NCI-H128 (cell line): ENCODE results near the gene ALG14.
"Not testable (repeated sequence)": the region's sequence is repeated elsewhere in the genome, so short reads cannot be mapped to it uniquely, and the experiment has no call there.

ENCODE experiments used
- DNase-seq: peaks from one replicate; lab custom pipeline; 2025; ENCODE audit not compliant: unreplicated experiment; lab: John Stamatoyannopoulos, UW

ALG14 gene

DNA sequence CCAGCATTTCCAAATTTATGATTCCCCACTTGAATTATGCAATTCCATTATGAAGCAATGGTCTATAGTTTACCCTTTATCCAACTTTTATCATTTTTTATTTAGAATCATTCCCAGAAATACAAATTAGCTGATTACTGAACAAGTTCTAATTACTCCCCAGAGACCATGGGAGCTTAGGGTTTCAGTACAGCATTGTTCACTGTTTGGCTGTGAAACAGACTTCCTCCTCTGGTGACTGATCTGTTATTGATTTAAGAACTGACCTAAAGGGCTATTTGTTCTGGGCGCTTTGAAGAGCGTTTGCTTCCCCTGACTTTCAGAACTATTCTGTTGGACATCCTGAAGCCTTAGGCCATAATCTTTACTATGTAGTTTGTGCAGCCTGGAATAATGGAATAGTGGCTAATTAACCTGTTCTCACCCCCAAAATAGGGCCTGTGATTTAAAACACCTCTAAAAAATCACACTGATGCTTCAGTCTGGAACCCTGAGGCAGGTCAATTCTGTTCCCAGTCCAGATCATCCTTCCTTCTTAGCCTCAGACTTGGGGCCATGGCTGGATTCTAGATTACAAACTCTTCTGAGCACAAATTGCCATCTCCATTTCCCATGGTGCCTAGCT, 58.7 kb downstream of the ALG14 start:
- DNase-seq, result no peak

DNA sequence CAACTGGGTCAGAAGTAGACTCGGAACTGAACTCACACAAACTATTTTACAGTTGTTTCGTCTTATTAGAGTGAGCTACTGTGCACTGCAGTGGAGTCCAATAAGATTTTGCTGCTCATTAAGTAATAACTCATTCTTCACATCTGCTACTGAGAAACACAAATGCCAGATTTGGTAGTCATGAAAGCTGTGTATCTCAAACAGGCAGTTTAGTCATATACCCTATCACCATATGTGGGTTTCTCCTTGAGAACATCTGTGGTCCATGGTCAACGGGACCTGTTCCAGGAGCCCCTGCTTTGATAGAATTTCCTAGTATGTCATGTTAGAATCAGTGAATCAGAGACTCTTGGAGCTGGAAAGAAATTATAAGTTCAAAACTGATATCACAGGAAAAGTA, 60.4 kb downstream of the ALG14 start:
- no peak for DNase-seq

DNA sequence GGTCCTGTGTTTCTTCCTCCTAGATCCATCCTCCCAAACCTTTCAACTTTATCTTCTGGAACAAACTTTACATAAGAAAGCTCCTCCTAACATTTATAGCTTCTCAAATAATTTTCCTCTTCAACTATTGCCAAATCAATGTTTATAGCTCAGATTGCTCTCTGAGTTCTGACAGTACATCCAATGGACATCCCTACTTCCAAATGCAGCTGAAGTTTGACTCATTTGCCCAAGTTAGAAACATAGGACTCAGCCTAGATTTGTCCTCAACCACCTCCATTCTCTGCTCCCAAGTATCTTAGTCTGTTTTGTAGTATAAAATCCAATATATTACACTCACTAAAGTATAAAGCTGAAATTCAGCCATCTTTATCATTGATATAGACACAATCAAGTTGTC, 62.6 kb downstream of the ALG14 start:
- DNase-seq, result no peak

DNA sequence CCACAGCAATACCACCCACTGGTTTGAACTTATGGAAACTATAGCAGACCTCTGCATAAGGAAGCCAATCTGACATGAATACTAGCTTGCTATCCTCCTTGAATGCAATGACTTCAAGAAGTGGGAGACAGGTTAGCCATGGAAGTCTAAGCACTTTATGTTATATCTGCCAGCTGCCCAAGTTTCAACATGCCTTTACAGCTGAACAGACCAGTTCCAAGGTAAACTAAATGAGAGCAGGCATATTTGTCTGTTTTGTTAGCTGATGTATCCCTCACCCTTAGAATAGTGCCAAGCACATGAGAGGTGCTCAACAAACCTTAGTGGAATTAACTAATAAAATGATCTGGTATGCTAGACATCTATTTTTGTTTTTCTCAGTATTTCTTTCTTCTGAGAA, 65.1 kb downstream of the ALG14 start:
- DNase-seq, result no peak

DNA sequence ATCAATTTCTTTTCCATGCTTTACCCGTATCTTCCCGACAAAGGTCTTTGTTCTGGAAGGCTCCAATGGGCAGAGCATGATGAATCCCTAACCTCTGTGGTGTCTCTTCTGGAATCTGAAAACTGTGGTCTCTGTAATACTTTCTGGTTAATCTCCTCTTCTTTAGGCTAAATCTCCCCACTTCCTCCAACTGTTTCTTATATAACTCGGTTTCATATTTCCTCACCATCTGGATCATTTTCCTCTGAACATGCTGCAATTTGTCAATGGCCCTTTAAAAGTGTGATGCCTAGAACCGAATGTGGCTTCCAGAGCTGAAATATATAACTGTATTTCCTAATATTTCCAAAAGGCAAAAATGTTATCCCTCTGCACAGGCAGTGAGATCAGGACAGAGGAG, 66.1 kb downstream of the ALG14 start:
- DNase-seq, result no peak

DNA sequence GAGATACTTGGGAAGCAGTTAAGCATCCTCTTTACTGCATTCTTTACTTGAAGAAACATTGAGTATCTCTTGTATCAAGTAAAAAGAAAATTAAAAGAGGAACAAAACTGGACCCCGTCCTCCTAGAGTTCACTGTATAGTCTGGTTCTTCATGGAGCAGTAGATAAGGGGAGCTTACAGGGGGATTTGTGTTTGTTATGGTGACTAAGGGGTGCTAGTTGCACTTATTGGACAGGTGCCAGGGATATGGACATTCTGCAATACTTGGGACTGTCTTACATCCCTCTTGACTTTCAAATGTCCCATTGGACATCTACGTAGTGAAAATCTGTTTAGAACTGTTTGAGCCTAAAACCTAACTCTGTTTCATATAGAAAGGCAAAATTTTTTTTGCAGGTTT, 67.2 kb downstream of the ALG14 start:
- DNase-seq, result no peak

DNA sequence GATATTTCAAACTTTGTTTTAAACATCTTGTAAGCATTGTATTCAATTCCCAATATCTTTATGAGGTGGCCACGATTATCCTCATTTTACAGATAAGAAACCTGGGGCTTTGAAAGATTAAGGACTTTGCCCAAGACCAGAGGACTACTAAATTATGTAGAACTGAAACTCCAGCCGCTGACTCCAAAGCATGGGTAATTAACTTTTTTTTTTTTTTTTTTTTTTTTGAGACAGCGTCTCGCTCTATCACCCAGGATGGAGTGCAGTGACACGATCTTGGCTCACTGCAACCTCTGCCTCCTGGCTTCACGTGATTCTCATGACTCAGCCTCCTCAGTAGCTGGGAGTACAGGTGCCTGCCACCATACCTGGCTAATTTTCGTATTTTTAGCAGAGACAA, 68.7 kb downstream of the ALG14 start:
- no peak for DNase-seq

DNA sequence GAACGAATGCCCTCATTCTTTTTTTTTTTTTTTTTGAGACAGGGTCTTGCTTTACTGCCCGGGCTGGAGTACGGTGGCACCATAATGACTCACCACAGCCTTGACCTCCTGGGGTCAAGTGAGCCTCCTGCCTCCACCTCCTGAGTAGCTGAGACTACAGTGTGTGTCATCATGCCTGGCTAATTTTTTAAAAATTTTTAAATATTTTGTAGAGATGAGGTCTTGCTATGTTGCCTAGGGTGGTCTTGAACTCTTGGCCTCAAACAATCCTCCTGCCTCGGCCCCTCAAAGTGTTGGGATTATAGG, 69.4 kb downstream of the ALG14 start:
- DNase-seq, result no peak

DNA sequence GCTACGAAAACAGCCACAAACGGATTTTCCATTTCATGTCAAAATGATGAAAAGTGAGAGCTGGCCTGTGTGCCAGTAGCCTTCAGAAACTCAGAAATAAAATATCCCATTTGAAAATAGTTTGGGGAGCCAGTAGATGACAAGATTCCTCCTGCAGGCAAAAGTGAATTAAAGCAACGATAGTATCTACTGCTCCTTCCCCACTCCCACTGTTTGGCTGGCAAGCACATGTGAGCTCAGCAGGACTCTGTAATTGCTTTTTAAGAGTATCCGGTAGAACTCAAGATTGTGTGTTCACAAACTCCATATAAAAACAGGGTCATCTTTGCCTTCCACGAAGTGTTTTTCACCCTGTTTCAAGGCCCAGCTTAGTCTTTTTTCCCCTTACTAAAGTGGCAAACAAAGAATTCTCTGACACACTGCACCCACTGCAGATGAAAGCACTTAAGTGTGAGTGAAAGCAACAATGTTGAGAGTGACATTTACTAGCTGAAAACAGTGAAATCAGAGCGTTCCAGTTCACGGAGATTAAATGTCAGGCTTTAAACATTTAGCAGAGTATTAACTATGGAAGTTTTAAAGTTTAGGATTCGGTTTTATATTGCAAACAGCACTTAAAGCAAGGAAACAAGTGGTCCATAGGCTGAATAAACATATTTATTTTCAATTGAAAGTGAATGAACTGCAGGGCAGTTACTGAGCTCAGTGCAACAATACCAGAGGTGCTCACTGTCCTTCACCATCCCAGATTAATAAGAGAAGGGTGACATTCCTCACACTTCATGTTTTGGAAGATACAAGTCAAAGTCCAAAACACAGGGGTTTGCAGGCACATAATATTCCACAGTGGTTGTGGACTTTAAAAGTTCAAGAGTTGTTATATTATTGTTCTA, 70.0 kb downstream of the ALG14 start:
- peak; percentile 38 for DNase-seq

DNA sequence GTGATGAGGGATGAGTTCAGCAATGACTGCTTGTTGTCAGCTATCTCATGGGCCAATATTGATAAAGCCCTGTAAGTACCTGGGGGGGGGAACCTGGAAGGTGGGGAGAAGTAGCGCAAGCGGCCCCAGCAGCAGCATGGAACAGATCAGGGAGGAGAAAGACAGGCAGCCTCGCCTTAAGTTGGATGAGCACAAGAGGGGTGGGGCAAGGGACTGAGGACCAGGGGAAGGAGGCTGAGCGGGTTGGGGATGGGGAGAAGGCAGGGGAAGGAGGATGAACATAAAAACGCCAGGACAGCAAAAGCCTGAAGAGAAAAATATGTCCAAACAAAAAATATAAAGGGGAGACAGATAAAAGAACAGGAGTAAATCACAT, 70.6 kb downstream of the ALG14 start:
- no peak for DNase-seq

DNA sequence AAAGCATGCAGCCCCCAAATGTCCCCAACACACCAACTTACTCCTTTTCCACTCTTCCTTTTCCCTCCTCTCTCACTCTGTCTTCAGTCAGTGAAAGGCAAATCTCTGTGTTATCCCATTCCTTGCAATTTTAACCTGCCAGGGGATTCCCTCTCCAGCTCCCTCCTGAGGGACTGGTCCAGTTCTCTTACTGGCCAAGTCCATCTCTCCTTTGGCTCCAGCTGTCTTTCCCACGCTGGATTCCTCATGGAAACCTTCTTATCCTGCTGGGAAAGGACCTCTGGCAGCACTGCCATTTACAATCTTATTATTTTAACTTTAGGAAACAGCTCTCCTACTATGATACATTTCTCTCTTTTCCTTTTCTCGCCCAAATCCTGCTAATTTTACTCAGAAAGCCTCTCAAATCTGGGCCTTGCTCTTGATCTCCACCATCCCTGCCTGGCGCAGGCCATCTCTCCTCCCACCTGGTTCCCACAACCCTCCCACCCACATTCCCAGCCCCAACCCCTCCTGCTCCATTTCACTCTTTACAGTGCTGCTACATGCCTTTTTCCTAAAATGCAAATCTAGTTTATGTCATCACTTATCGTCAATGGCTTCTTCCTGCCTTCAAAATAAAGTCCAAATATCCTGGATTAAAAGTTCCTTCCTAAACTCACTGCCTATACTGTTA, 73.2 kb downstream of the ALG14 start:
- DNase-seq, result no peak

DNA sequence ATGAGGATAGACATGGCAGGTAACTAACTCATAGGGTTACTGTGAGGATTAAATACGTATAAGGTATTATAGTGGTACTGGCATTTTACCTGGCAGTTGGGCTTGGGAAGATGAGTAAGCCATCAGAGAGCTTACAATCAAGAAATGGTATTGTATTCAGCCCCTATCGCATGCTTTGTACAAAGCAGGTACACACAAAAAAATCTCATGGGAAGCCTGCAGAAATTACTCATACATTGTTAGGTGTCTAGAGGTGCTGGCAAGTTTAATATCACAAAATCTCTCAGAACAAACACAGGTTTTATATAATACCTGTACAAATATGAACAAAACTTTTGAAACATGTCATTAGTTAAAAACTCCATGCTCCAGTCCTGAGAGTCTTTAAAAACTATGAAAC, 74.0 kb downstream of the ALG14 start:
- no peak for DNase-seq

DNA sequence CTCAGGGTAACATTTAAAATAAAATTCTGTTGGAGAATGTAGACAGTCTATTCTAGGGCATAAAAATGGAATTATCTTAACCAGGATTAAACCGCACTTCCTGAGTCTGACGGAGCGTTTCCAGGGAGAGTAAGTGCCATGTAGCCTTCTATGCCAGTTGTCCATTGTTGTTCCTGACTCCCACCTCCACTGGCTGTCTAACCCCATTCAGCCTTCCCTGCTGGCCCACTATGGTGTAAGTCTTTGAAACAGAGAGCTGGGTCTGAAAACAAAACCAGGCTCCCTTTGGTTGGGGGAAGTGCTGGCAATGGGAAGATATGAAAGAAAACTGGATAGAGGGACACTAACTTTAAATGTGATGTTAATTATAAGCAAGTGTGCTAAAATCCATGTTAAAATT, 74.6 kb downstream of the ALG14 start:
- DNase-seq, result no peak

DNA sequence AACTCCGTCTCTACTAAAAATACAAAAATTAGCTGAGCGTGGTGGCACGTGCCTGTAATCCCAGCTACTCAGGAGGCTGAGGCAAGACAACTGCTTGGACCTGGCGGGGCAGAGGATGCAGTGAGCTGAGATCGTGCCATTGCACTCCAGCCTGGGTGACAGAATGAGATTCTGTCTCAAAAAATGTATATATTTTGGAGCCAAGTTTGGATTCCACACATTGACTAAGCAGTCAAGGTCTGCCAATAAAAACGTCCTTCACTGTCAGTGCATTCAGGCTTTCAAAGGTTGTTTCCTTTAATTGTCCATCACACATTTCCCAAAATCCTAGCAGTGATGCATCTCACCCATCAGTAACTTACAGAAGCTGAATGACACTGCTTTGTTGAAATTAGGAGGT, 77.2 kb downstream of the ALG14 start:
- not testable (repeated sequence) for DNase-seq

DNA sequence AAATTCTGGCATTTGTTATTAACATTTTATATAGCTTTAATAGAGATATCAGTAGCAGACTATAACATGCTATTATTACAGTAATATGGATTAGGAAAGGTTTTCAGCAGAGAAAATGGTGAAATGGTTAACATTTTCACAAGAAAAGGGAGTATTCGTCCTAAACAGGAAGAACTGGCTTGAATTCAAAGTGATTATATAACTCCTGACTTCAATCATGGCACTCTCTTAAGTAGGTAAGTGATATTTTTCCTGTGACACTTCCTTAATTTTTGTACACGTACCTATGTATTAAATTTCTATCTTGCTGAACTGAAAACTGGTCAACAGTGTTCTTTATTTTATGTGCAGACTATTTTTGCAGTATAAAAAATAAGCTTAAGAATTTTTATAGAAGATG, 77.9 kb downstream of the ALG14 start:
- DNase-seq, result no peak

DNA sequence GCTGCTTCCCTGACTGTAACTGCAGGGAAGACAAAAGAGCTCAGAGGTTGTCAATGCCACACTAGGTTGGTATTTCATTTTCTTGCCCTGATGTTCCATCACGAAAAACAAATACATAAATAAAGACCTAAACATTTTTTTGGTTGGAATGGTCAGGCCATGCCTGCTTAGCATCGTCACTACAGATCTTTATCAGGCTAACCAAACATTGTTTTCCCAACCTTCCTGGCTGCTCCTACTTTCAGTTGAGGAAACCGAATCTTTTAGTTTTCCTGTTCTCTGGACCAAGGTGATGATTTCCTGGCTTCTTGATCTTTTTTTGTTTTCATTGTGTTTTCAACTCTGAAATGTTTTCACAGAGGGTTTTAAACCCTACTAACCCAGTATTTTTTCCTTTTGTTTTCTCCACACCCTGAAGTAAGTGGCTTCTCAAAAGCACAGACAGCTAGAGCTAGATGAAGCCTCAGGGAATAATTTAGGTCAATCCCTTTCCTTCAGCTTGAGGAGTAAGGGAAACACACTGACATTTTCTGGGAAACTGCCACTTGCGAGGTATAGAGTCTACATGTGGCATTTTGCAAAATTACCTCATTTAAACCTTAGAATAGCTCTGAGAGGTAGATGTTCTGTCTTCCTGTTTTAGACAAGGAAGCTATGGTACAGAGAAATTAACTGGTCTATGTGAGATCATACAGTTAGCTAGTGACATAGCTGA, 78.7 kb downstream of the ALG14 start:
- DNase-seq, result no peak

DNA sequence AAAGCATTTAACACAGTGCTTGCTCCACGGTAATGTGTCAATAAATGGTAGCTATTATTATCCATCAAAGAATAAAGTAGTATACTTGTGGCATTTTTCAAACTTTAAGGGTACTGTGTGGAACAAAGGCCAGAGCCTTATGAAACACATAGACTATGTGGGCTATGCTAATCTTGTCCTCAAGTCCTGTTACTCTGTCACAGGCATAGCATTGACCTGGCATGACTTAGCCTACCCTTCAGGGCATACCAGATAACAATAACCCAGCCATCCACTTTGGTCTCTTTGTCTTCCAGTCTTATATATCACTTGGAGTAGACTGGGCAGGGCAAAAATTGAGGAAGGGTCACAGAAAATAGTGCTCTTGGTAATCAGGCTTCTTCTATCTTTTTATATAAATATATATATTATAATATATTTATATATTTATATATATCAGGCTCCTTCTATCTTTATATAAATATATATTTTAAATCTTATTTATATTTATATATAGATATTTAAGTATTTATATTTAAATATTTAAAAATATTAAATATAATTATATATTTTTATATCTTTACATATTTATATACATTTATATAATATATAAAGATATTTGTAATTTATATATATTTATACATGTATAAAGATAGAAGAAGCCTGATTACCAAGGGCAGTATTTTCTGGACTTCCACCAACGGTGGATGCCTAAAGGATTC, 79.7 kb downstream of the ALG14 start:
- DNase-seq, result no peak

DNA sequence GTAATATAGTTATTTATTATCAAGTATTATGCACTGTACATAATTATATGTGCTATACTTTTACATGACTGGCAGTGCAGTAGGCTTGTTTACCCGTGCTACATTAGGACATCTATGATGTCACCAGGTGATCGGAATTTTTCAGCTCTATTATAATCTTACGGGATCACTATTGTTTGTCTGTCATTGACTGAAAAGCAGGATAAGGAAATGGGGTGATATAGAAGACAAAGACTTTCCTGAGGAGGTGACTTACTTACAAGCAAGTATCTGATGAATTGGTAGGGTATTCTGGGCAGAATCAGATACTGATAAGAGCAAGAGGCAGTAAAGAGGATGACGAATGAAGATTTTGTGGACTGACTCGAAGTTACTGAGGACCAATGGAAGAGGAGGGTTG, 80.6 kb downstream of the ALG14 start:
- no peak for DNase-seq

DNA sequence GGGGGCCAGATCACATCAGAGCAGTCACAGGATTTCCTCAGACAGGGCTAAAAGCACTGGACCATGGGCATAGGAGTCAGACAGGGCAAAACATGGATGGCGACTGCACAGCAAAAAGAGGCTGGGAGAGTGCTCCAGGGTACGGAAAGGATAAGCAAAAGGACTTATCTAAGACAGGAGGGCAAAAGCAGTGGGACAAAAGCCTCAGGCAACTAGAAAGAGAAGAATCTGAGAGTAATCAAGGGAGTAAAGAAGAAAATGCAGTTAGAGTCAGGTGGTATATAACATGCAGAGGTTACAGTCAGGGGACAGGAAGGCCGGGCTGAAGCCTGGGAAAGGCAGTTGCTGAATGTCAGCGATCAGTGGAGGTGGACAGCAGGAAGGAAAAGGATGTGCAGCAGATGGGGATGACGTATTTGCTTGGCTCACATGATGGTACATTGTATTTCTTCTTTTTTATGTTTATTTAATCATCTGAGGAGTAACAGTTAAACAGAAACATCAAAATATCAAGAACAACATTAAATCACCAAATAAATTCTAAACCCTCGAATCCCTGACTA, 82.8 kb downstream of the ALG14 start:
- no peak for DNase-seq

DNA sequence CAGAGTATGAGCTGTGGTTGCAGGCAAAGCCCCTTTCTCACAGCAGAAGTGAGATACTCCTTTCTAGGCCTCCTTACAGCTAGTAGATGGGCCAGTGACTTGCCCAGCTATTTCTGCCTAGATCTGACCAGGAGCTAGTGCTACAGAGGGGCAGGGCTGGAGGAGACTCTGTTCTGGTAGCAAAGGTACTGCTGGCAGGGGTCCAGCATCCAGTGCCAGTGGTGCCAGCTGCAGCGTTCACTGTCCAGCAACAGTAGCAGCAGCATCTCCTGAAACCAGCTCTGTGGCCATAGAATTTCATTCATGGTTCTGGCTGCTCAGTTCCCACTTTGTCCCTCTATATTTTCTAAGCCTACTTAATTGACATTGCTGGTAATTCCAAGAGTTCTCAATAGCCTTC, 83.4 kb downstream of the ALG14 start:
- DNase-seq, result no peak

DNA sequence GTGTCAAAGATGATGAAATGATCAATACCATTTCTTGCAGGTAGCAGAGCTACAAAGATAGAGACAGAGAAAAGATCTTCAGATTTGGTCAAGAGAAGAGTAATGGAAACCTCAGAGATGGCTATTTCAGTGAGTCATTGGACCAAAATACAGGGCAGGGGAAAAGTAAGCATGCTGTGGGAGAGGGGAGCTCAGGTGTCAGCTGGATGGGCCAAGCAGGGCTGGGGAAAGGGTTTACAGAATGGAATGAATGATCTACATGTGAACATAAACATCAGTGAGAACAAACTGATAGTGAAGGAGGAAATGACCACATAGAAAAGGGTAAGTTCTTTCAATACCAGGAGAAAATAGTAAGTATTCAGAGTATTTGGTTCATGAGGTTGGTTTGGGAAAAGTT, 84.4 kb downstream of the ALG14 start:
- no peak for DNase-seq
